ENCODE data around the gene SSU72. TPM values are rescaled to one million over a fixed set of nuclear protein-coding genes. Genes with fewer than 3 reads are reported as not detected.

The SSU72 gene
- total RNA-seq, 1 experiment from 2014 or later, result 179 TPM

DNA sequence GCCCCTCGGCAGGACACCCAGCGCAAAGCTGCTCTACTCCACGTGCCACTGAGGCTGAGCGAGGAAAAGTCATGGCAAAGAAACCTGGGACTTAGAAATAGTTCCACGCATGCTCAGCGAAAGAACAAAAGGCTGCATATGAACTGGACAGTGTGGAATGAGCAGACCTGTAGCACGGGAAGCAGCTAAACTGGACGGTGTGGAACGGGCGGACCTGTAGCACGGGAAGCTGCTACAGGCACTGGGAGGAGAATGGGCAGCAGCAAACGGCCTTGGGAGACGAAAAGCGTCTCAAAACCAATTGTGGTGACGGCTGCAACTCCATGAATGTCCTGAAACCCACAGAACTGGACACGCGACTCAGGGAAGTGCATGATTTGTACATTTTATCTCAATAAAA, 15.6 kb downstream of the SSU72 start:
- DNase-seq, result no peak
- no peak overlapping the region for H3K18ac ChIP-seq (ENCODE audit: insufficient read length, low read depth, low read length)
- no peak overlapping the region for H2BK20ac ChIP-seq (ENCODE audit: low read depth, low read length, poor library complexity, severe bottlenecking)
- H2BK5ac ChIP-seq (ENCODE audit: insufficient read length, low read length), result no peak overlapping the region
- H4K20me1 ChIP-seq (ENCODE audit: control insufficient read depth, insufficient read depth, insufficient read length), result no peaks in the 10 kb centered on the region
- H3K9ac ChIP-seq (ENCODE audit: extremely low read depth, insufficient read length, low read length), result no peak overlapping the region
- H4K8ac ChIP-seq (replicated peaks; ENCODE audit: insufficient read length, low read depth, low read length), result no peak overlapping the region
- Mint-ChIP-seq H3K27ac (peak overlapping the region in 2 of 3 experiments; percentile 26 to 41; a peak in 4 of 7 replicates), H3K4me1 (no peaks in the 10 kb centered on the region), H3K4me3 (no peak overlapping the region), H3K27me3 (ENCODE audit: low read depth) (no peaks in the 10 kb centered on the region; the same call in 1 of the 2 replicates), H3K36me3 (ENCODE audit: insufficient read depth in 1 of 3, low read depth in 3 of 3) (peaks cover 20 to 41% (median 34%) of the 10 kb centered on the region in 3 experiments), H3K9me3 (no peaks in the 10 kb centered on the region)
- no peak overlapping the region for H3T11ph ChIP-seq (ENCODE audit: low read length)
- H2BK12ac ChIP-seq (ENCODE audit: insufficient read length, low read depth, low read length), result no peak overlapping the region
- H3K56ac ChIP-seq (ENCODE audit: insufficient read length, low read depth, low read length), result no peak overlapping the region
- H4K91ac ChIP-seq (ENCODE audit: insufficient read length, low read depth, low read length), result no peak overlapping the region
- TF ChIP-seq, protein P1, sequence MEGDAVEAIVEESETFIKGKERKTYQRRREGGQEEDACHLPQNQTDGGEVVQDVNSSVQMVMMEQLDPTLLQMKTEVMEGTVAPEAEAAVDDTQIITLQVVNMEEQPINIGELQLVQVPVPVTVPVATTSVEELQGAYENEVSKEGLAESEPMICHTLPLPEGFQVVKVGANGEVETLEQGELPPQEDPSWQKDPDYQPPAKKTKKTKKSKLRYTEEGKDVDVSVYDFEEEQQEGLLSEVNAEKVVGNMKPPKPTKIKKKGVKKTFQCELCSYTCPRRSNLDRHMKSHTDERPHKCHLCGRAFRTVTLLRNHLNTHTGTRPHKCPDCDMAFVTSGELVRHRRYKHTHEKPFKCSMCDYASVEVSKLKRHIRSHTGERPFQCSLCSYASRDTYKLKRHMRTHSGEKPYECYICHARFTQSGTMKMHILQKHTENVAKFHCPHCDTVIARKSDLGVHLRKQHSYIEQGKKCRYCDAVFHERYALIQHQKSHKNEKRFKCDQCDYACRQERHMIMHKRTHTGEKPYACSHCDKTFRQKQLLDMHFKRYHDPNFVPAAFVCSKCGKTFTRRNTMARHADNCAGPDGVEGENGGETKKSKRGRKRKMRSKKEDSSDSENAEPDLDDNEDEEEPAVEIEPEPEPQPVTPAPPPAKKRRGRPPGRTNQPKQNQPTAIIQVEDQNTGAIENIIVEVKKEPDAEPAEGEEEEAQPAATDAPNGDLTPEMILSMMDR (conservative IDR thresholded peaks at IDR 0.05), result no peak
- no peak overlapping the region for H3K27ac ChIP-seq (ENCODE audit: insufficient read length, low read depth, low read length)
- H3K79me1 ChIP-seq (ENCODE audit: insufficient read depth, low read depth, low read length, poor library complexity, severe bottlenecking), result peaks cover 2% of the 10 kb centered on the region
- no peak overlapping the region for H3K14ac ChIP-seq (ENCODE audit: insufficient read depth, low read length)
- no peaks in the 10 kb centered on the region for H3K9me3 ChIP-seq (ENCODE audit: control insufficient read depth, low read depth, low read length)
- H3K23ac ChIP-seq (ENCODE audit: insufficient read length, low read depth, low read length), result no peak overlapping the region
- no CpG with 5 or more reads among the region's 17 CpGs for WGBS (ENCODE audit: extremely low coverage, insufficient read length, low lambda C conversion rate)
- H2AFZ ChIP-seq (ENCODE audit: low read length), result no peak overlapping the region
- H2BK15ac ChIP-seq (ENCODE audit: low read depth, low read length), result no peak overlapping the region
- H3K4me1 ChIP-seq (ENCODE audit: insufficient read depth, low read length), result no peaks in the 10 kb centered on the region
- H2BK120ac ChIP-seq (ENCODE audit: low read depth, low read length, poor library complexity, severe bottlenecking), result no peak overlapping the region
- H3K4ac ChIP-seq (ENCODE audit: low read depth, low read length), result no peak overlapping the region
- H3K27me3 ChIP-seq (ENCODE audit: insufficient read depth, low read length), result no peaks in the 10 kb centered on the region
- H3K4me2 ChIP-seq (ENCODE audit: insufficient read depth, insufficient read length, low read length), result no peak overlapping the region
- no peaks in the 10 kb centered on the region for H3K23me2 ChIP-seq (ENCODE audit: insufficient read length, low read depth, low read length, poor library complexity, severe bottlenecking)
- no peak overlapping the region for H4K5ac ChIP-seq (ENCODE audit: insufficient read length, low read depth, low read length)
- no peak overlapping the region for H2AK5ac ChIP-seq (ENCODE audit: insufficient read length, low read length)
- H3K79me2 ChIP-seq (ENCODE audit: insufficient read depth, low read length), result no peaks in the 10 kb centered on the region; the same call in 1 of the 2 replicates
